ENCODE data around the gene PTGDR2.

Gene PTGDR2

GRCh38 chr11:60889869-60890311 lies 34.1 kb upstream of the PTGDR2 start:
- TF ChIP-seq CTCF (IDR thresholded peaks at IDR 0.05; ENCODE audit: insufficient read depth, low read length, poor library complexity, severe bottlenecking), result no peak
- Histone ChIP-seq H3K4me3 (replicated peaks; ENCODE audit: low read depth, low read length) (no peak overlapping the region), H3K36me3 (ENCODE audit: control insufficient read depth, insufficient read depth, low read length) (peaks cover 14% of the 10 kb centered on the region), H3K27me3 (replicated peaks; ENCODE audit: control insufficient read depth, insufficient read depth, low read length) (no peaks in the 10 kb centered on the region)
- no peak for DNase-seq (ENCODE audit: extremely low read depth, insufficient read length)

- DNase-seq (ENCODE audit: extremely low read depth, insufficient read length), result no peak
- Histone ChIP-seq H3K4me3 (replicated peaks; ENCODE audit: low read depth, low read length) (no peak overlapping the region), H3K36me3 (ENCODE audit: control insufficient read depth, insufficient read depth, low read length) (peaks cover 10% of the 10 kb centered on the region), H3K27me3 (replicated peaks; ENCODE audit: control insufficient read depth, insufficient read depth, low read length) (no peaks in the 10 kb centered on the region)
- peak; percentile 53 for TF ChIP-seq CTCF (IDR thresholded peaks at IDR 0.05; ENCODE audit: insufficient read depth, low read length, poor library complexity, severe bottlenecking)
These were observed 31.8 kb upstream of the PTGDR2 start for GRCh38 chr11:60887556-60887955.

- Histone ChIP-seq H3K36me3 (ENCODE audit: control insufficient read depth, insufficient read depth, low read length) (peaks cover 5% of the 10 kb centered on the region), H3K4me3 (replicated peaks; ENCODE audit: low read depth, low read length) (no peak overlapping the region), H3K27me3 (replicated peaks; ENCODE audit: control insufficient read depth, insufficient read depth, low read length) (no peaks in the 10 kb centered on the region)
- no peak for DNase-seq (ENCODE audit: extremely low read depth, insufficient read length)
- no peak for TF ChIP-seq CTCF (IDR thresholded peaks at IDR 0.05; ENCODE audit: insufficient read depth, low read length, poor library complexity, severe bottlenecking)
These were observed 25.0 kb upstream of the PTGDR2 start for GRCh38 chr11:60880643-60881282.

GRCh38 chr11:60879971-60880588 lies 24.3 kb upstream of the PTGDR2 start:
- no peak for TF ChIP-seq CTCF (IDR thresholded peaks at IDR 0.05; ENCODE audit: insufficient read depth, low read length, poor library complexity, severe bottlenecking)
- no peak overlapping the region for H3K4me3 ChIP-seq (replicated peaks; ENCODE audit: low read depth, low read length)
- no peak for DNase-seq (ENCODE audit: extremely low read depth, insufficient read length)
- peaks cover 5% of the 10 kb centered on the region for H3K36me3 ChIP-seq (ENCODE audit: control insufficient read depth, insufficient read depth, low read length)
- H3K27me3 ChIP-seq (replicated peaks; ENCODE audit: control insufficient read depth, insufficient read depth, low read length), result no peaks in the 10 kb centered on the region

- TF ChIP-seq CTCF (IDR thresholded peaks at IDR 0.05; ENCODE audit: insufficient read depth, low read length, poor library complexity, severe bottlenecking), result no peak
- DNase-seq (ENCODE audit: extremely low read depth, insufficient read length), result no peak
- no peak overlapping the region for H3K4me3 ChIP-seq (replicated peaks; ENCODE audit: low read depth, low read length)
- no peaks in the 10 kb centered on the region for H3K27me3 ChIP-seq (replicated peaks; ENCODE audit: control insufficient read depth, insufficient read depth, low read length)
- peaks cover 5% of the 10 kb centered on the region for H3K36me3 ChIP-seq (ENCODE audit: control insufficient read depth, insufficient read depth, low read length)
These were observed 23.4 kb upstream of the PTGDR2 start for GRCh38 chr11:60879104-60879503.

Data from GM06990 (cell line).